K562 (cell line): ENCODE measurements around the gene DGKA. TPM values are rescaled to one million over a fixed set of nuclear protein-coding genes. Genes with fewer than 3 reads are reported as not detected.
A peak's percentile ranks its signal among the peaks of the same experiment; 100 is the strongest.

Experiments
- FOXK2 ChIP-seq, 2 experiments: fragments of 450-650 bp; IDR thresholded peaks in 1 of 2; conservative IDR thresholded peaks in 1 of 2; 2 replicates each; pipeline ENCODE4 v1.6.1; 2016; ENCODE audit warnings: low read depth in 2 of 2, mild to moderate bottlenecking in 1 of 2
- FOXP1 ChIP-seq: sonication (generic); formaldehyde crosslinking; IDR thresholded peaks from 2 replicates; pipeline ENCODE4 v1.8.0; 2022; ENCODE audit warnings: mild to moderate bottlenecking, missing genetic modification reagents
- HNRNPH1 ChIP-seq: fragments of 200-400 bp; formaldehyde crosslinking; optimal IDR thresholded peaks from 2 replicates; pipeline ENCODE3; 2017; ENCODE audit warnings: low read depth, mild to moderate bottlenecking, low read length, moderate library complexity
- RCOR1 ChIP-seq, 2 experiments: IDR thresholded peaks; 2 replicates each; pipeline ENCODE4 v1.6.1; 2012; ENCODE audit warnings: low read depth in 2 of 2, low read length in 2 of 2, borderline replicate concordance in 1 of 2, improper control_type of control experiment in 1 of 2
- SMAD4 ChIP-seq: fragments of 250-450 bp; sonication (Bioruptor Pico); conservative IDR thresholded peaks from 2 replicates; pipeline ENCODE4 v1.8.0; 2021; ENCODE audit warnings: inconsistent platforms, mild to moderate bottlenecking, moderate library complexity
- TAF7 ChIP-seq: fragments of 450-650 bp; IDR thresholded peaks from 2 replicates; pipeline ENCODE4 v1.6.1; 2016; ENCODE audit warnings: missing genetic modification characterization, missing compliant biosample characterization
- ZFP1 ChIP-seq: fragments of 450-650 bp; formaldehyde crosslinking; IDR thresholded peaks from 2 replicates; pipeline ENCODE4 v1.4.0; 2020; ENCODE audit warnings: mild to moderate bottlenecking, mixed read lengths
- ZNF695 ChIP-seq: fragments of 450-650 bp; formaldehyde crosslinking; IDR thresholded peaks from 2 replicates; pipeline ENCODE4 v1.4.0; 2020; ENCODE audit warnings: mild to moderate bottlenecking, moderate library complexity
- polyA plus RNA-seq, 8 experiments: library from polyadenylated mRNA; depleted of rRNA in 4 of 8; stranded (reverse) in 5 of 8; unstranded in 3 of 8; fragments of >200 nt; fragmentation: Nextera tagmentation in 2 of 8; fragmentation: Illumina TruSeq in 1 of 8; extraction: Ambion mirVana in 2 of 8; extraction: Trizol in 1 of 8; gene quantifications; 2 replicates each; pipeline versions ENCODE4 v1.2.1 to v1.2.3, GENCODE V29; 2011 to 2014; ENCODE audit warnings: inconsistent platforms in 1 of 8, missing spikeins in 1 of 8
- total RNA-seq, 7 experiments: library from RNA; depleted of rRNA in 6 of 7; stranded (reverse); fragments of >200 nt in 6 of 7; fragmentation: Illumina TruSeq in 2 of 7; extraction: Trizol in 2 of 7; gene quantifications; 2 replicates each; pipeline versions ENCODE4 v1.2.1 to v1.2.3, GENCODE V29; 2011 to 2021; ENCODE audit warnings: low replicate concordance in 1 of 7
- TF ChIP-seq, protein P1 (sequence below): sonication (generic); formaldehyde crosslinking; IDR thresholded peaks from 2 replicates; pipeline ENCODE4 v1.8.0; 2023; ENCODE audit warnings: missing genetic modification reagents, mild to moderate bottlenecking, borderline replicate concordance
- TF ChIP-seq, protein P2 (sequence below): fragments of 250-450 bp; sonication (Bioruptor Pico); IDR thresholded peaks from 2 replicates; pipeline ENCODE4 v1.5.0; 2021
- TF ChIP-seq, protein P3 (sequence below): fragments of 250-450 bp; sonication (Bioruptor Pico); IDR thresholded peaks from 2 replicates; pipeline ENCODE4 v1.9.0; 2021; ENCODE audit warnings: mild to moderate bottlenecking
- TF ChIP-seq, protein P4 (sequence below): fragments of 450-650 bp; IDR thresholded peaks from 2 replicates; pipeline ENCODE4 v1.7.1; 2018; ENCODE audit warnings: mild to moderate bottlenecking, low read depth; ENCODE audit not compliant: partially characterized antibody
- TF ChIP-seq, protein P5 (sequence below): IDR thresholded peaks from 2 replicates; pipeline ENCODE4 v1.6.1; 2011; ENCODE audit warnings: borderline replicate concordance, low read depth, mild to moderate bottlenecking, moderate library complexity, low read length; ENCODE audit not compliant: insufficient read depth, poor library complexity, severe bottlenecking
- TF ChIP-seq, protein P6 (sequence below): fragments of 450-650 bp; IDR thresholded peaks from 2 replicates; pipeline ENCODE4 v1.6.1; 2014; ENCODE audit warnings: low read depth, mild to moderate bottlenecking, moderate library complexity, borderline replicate concordance

Gene DGKA
- total and polyA plus RNA-seq, 9 of the 15 experiments (the other 6 are each of a cell fraction or from before 2014, with no cell fraction given), result 3.4 to 12.4 (median 6.2) TPM

DNA sequence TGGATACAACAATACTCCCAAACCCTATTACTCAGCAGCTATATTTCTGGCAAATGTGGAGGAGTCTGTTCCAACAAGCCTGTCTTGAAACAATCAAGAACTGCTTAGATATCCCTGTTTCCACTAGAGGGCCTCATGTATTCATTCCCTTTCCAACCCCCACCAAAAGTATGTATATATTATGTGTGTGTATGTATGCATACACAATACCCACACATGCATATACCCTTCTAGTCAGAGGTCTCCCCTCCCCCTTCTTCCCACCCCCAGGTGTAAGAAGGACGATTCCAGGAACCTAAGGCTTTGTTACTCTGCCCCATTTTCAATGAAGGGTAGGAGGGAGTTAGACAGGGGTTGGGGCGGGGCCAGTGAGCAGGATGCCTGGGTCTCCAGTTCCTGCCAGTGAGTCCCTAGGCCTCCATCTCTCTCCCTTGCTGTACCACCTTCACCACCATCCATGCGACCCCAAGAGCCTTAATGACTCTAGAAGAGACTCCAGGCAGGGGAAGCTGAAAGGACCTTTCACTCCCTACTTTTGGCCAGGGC, at the start of gene DGKA (continued):
- TF ChIP-seq, protein P1, sequence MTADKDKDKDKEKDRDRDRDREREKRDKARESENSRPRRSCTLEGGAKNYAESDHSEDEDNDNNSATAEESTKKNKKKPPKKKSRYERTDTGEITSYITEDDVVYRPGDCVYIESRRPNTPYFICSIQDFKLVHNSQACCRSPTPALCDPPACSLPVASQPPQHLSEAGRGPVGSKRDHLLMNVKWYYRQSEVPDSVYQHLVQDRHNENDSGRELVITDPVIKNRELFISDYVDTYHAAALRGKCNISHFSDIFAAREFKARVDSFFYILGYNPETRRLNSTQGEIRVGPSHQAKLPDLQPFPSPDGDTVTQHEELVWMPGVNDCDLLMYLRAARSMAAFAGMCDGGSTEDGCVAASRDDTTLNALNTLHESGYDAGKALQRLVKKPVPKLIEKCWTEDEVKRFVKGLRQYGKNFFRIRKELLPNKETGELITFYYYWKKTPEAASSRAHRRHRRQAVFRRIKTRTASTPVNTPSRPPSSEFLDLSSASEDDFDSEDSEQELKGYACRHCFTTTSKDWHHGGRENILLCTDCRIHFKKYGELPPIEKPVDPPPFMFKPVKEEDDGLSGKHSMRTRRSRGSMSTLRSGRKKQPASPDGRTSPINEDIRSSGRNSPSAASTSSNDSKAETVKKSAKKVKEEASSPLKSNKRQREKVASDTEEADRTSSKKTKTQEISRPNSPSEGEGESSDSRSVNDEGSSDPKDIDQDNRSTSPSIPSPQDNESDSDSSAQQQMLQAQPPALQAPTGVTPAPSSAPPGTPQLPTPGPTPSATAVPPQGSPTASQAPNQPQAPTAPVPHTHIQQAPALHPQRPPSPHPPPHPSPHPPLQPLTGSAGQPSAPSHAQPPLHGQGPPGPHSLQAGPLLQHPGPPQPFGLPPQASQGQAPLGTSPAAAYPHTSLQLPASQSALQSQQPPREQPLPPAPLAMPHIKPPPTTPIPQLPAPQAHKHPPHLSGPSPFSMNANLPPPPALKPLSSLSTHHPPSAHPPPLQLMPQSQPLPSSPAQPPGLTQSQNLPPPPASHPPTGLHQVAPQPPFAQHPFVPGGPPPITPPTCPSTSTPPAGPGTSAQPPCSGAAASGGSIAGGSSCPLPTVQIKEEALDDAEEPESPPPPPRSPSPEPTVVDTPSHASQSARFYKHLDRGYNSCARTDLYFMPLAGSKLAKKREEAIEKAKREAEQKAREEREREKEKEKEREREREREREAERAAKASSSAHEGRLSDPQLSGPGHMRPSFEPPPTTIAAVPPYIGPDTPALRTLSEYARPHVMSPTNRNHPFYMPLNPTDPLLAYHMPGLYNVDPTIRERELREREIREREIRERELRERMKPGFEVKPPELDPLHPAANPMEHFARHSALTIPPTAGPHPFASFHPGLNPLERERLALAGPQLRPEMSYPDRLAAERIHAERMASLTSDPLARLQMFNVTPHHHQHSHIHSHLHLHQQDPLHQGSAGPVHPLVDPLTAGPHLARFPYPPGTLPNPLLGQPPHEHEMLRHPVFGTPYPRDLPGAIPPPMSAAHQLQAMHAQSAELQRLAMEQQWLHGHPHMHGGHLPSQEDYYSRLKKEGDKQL, result no peak
- TF ChIP-seq, protein P2, sequence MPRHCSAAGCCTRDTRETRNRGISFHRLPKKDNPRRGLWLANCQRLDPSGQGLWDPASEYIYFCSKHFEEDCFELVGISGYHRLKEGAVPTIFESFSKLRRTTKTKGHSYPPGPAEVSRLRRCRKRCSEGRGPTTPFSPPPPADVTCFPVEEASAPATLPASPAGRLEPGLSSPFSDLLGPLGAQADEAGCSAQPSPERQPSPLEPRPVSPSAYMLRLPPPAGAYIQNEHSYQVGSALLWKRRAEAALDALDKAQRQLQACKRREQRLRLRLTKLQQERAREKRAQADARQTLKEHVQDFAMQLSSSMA (CRISPR knock-in tag), result no peak
- TF ChIP-seq, protein P3, sequence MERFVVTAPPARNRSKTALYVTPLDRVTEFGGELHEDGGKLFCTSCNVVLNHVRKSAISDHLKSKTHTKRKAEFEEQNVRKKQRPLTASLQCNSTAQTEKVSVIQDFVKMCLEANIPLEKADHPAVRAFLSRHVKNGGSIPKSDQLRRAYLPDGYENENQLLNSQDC, result no peak
- no peak for TF ChIP-seq HNRNPH1
- TF ChIP-seq, protein P4, sequence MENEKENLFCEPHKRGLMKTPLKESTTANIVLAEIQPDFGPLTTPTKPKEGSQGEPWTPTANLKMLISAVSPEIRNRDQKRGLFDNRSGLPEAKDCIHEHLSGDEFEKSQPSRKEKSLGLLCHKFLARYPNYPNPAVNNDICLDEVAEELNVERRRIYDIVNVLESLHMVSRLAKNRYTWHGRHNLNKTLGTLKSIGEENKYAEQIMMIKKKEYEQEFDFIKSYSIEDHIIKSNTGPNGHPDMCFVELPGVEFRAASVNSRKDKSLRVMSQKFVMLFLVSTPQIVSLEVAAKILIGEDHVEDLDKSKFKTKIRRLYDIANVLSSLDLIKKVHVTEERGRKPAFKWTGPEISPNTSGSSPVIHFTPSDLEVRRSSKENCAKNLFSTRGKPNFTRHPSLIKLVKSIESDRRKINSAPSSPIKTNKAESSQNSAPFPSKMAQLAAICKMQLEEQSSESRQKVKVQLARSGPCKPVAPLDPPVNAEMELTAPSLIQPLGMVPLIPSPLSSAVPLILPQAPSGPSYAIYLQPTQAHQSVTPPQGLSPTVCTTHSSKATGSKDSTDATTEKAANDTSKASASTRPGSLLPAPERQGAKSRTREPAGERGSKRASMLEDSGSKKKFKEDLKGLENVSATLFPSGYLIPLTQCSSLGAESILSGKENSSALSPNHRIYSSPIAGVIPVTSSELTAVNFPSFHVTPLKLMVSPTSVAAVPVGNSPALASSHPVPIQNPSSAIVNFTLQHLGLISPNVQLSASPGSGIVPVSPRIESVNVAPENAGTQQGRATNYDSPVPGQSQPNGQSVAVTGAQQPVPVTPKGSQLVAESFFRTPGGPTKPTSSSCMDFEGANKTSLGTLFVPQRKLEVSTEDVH, result no peak
- no peak for TF ChIP-seq ZNF695 (CRISPR knock-in tag)
- peak in 1 of 2 experiments; percentile 47; a peak in 3 of 4 replicates for TF ChIP-seq FOXK2 (conservative IDR thresholded peaks at IDR 0.05 in 1 of 2, IDR thresholded peaks at IDR 0.05 in 1 of 2; ENCODE audit: low read depth in 2 of 2)
- TF ChIP-seq, protein P5, sequence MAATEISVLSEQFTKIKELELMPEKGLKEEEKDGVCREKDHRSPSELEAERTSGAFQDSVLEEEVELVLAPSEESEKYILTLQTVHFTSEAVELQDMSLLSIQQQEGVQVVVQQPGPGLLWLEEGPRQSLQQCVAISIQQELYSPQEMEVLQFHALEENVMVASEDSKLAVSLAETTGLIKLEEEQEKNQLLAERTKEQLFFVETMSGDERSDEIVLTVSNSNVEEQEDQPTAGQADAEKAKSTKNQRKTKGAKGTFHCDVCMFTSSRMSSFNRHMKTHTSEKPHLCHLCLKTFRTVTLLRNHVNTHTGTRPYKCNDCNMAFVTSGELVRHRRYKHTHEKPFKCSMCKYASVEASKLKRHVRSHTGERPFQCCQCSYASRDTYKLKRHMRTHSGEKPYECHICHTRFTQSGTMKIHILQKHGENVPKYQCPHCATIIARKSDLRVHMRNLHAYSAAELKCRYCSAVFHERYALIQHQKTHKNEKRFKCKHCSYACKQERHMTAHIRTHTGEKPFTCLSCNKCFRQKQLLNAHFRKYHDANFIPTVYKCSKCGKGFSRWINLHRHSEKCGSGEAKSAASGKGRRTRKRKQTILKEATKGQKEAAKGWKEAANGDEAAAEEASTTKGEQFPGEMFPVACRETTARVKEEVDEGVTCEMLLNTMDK, result peak; percentile 32
- TF ChIP-seq TAF7 (tag), result no peak
- no peak for TF ChIP-seq RCOR1 (IDR thresholded peaks at IDR 0.05; ENCODE audit: borderline replicate concordance in 1 of 2, low read depth in 2 of 2, low read length in 2 of 2)
- TF ChIP-seq, protein P6, sequence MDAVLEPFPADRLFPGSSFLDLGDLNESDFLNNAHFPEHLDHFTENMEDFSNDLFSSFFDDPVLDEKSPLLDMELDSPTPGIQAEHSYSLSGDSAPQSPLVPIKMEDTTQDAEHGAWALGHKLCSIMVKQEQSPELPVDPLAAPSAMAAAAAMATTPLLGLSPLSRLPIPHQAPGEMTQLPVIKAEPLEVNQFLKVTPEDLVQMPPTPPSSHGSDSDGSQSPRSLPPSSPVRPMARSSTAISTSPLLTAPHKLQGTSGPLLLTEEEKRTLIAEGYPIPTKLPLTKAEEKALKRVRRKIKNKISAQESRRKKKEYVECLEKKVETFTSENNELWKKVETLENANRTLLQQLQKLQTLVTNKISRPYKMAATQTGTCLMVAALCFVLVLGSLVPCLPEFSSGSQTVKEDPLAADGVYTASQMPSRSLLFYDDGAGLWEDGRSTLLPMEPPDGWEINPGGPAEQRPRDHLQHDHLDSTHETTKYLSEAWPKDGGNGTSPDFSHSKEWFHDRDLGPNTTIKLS, result no peak
- no peak for TF ChIP-seq ZFP1 (CRISPR knock-in tag)
- no peak for TF ChIP-seq FOXP1 (CRISPR knock-in tag)
- no peak for TF ChIP-seq SMAD4 (CRISPR knock-in tag)
